GM21526 (cell line): ENCODE measurements around the gene TCF3.
A peak's percentile ranks its signal among the peaks of the same experiment; 100 is the strongest.
"Not testable (repeated sequence)": the region's sequence is repeated elsewhere in the genome, so short reads cannot be mapped to it uniquely, and the experiment has no call there.

ENCODE experiments used
- ATAC-seq: cut with Tn5 transposase; IDR thresholded peaks from one replicate; pipeline ENCODE4 v1.9.1; 2021; ENCODE audit warnings: moderate library complexity; ENCODE audit not compliant: unreplicated experiment, low FRiP score

Gene TCF3

GRCh38 chr19:1652471-1653299, at the start of gene TCF3:
TSS of gene TCF3 (minus strand) at chr19:1652615. CDS start at chr19:1650248, 2,367 bp downstream.
- ATAC-seq: peak; percentile 59

DNA sequence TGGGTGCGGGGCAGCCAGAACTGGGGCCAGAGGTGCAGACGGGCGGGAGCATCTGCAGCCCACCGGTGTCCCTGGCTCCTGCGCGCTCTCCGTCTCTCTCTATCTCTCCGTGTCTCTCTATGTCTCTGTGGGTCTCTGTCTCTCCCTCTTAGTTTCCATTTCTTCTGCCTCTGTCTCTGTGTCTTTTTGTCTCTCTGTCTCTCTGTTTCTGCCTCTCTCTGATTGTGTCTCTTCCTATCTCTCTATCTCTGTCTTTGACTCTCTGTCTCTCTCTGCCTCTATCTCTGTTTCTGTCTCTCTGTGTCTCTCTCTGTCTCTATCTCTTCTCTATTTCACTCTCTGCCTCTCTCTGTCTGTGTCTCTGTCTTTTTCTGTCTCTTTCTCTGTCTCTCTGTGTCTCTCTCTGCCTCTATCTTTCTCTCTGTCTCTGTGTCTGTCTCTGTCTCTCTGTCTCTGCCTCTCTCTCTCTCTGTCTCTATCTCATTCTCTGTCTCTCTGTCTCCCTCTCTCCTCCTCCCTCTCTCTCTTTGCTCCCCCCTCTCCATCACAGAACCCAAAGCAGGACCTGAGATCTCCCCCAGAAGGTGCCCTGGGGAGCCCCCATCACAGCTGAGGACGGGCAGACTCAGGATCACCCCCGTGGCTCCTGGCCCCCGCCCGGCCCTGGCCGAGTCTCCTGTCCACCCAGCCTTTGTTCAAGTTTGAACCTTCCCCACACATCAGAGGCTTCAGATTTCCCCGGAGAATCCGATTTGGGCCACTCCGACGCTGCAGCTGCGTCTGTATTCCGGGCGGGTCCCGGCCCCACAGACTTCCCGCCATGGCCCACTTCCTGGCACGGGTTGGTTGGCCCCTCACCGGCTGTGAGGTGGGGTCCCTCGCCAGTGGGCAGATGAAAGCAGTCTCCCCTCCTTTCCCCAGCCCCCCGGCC, 48.6 kb upstream of the TCF3 start:
- no peak for ATAC-seq

GRCh38 chr19:1699998-1700732, 47.8 kb upstream of the TCF3 start:
- no peak for ATAC-seq

- ATAC-seq: no peak
These were observed 47.0 kb upstream of the TCF3 start for GRCh38 chr19:1699386-1699785.

- no peak for ATAC-seq
These were observed 46.2 kb upstream of the TCF3 start for GRCh38 chr19:1698636-1699035.

DNA sequence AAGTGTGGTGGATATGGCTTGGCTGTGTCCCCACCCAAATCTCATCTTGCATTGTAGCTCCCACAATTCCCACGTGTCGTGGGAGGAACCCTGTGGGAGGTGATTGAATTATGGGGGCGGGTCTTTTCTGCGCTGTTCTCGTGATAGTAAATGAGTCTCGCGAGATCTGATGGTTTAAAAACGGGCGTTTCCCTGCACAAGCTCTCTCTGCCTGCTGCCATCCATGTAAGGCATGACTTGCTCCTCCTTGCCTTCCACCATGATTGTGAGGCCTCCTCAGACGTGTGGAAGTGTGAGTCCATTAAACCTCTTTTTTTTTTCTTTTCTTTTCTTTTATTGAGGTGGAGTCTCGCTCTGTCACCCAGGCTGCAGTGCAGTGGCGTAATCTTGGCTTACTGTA, 43.1 kb upstream of the TCF3 start:
- not testable (repeated sequence) for ATAC-seq

- ATAC-seq: no peak
These were observed 39.3 kb upstream of the TCF3 start for GRCh38 chr19:1691589-1692290.

DNA sequence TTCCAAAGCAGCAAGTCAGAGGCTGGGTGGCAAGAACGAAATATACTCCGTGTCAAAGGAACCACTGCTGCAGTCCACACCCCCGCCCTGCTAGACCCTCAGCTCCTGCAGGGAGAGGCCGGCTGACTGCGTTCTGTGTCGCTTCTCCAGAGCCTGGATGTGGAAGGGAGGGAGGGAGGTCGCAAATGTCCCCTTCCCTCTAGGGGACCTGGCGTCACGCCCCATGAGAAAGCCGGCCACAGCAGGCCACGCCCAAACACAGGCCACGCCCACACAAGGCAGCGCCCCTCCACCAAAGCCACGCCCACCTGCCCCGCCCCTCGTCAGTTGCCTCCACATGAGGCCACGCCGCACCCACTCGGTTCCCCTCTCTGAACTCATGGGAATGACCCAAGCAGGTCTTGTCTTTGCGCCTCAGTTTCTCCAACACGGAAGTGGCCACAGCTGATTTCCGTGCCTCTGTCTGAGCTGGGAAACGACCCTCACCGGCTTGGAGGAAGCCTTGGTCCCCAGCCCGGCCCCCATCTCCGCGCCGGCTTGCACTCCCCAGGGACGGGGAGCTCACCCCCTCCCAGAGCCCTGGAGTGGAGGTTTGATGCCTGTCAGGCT, 38.4 kb upstream of the TCF3 start:
- no peak for ATAC-seq

DNA sequence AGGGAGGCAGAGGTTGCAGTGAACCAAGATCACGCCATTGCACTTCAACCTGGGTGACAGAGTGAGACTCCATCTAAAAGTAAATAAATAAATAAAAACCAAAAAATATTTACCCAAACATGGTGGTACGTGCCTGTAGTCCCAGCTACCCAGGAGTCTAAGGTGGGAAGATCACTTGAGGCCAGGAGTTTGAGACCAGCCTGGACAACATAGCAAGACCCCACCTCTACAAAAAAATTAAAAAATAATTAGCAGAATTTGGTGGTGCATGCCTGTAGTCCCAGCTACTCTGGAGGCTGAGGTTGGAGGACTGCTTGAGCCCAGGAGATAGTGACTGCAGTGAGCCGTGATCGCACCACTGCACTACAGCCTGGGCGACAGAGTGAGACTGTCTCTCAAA, 33.4 kb upstream of the TCF3 start:
- not testable (repeated sequence) for ATAC-seq

- no peak for ATAC-seq
These were observed 32.6 kb upstream of the TCF3 start for GRCh38 chr19:1685046-1685445.

DNA sequence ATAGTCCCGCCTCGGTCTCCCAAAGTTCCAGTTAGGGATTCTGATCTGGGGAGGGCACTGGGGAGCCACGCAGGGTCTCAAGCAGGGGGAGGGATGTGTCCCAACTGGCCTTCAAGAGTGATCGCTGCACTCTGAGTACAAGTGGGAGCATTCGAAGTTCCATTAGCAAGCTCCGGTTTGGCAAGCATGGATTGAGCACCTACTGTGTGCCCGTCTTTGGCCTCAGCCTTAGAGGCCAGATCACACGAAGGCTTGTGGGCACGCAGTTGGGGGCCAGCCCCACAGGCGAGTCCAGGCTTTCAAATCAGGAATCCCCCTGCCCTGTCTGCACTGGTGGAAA, 32.1 kb upstream of the TCF3 start:
- ATAC-seq: no peak

- no peak for ATAC-seq
These were observed 31.6 kb upstream of the TCF3 start for GRCh38 chr19:1683869-1684572.

GRCh38 chr19:1680976-1681375, 28.6 kb upstream of the TCF3 start:
- ATAC-seq: no peak

- ATAC-seq: no peak
These were observed 25.7 kb upstream of the TCF3 start for GRCh38 chr19:1678073-1678472.

GRCh38 chr19:1676351-1677266, 24.2 kb upstream of the TCF3 start:
- no peak for ATAC-seq

DNA sequence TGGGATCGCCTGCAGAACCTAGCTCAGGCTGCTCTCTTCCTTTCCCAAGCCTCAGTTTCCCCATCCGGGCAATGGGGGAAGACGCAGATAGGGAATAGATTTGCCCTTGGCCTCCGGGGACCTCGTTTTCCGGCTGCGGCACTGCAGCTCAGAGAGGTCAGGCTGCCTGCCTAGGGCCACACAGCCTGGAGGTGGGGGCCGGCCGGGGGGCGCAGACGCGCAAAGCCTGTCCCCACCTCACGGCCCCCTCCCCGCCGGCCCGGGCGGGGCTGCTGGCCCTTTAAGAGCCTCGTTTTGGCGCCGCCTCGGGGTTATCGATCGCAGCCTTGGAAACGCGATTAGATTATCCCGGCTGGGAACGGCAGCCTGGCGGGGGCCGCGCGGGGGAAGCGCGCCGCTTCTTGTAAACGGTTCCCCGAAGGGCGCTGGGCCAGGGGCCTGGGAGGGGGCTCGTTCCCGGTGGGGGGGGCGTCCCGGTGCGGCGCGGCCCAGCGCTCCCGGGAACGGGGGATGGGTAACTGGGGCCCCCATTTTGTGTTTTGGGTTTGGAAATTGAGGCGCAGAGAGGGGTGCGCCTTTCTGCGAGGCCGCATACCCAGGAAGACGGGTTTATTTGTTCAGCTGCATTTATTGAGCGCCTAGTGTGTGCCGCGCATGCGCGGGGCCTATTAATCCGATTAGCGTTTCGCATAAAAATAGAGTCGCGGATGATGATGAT, 23.4 kb upstream of the TCF3 start:
- no peak for ATAC-seq

DNA sequence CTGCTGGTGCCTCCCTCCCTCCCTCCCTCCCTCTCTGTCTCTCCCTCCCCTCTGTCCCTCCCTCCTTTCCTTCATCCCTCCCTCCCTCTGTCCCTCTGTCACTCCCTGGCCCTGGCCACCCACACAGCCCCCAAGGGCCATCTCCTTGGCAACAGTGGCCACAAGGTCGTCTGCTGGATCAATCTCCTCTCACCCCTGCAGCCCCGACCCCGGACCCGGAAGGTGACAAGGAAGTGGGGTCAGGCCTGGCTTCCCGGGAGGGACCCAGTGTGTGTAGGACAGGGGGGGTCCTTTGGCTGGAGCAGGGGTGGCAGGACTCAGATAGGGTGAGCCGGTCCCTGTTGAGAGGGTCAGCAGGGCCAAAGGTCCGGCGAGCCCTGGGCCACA, 21.9 kb upstream of the TCF3 start:
- no peak for ATAC-seq
